Spleen (tissue), 11 donors: Measurements from ENCODE around the gene ZNF792. TPM values are rescaled to one million over a fixed set of nuclear protein-coding genes. Genes with fewer than 3 reads are reported as not detected.

Experiments used
- DNase-seq: peaks from one replicate; pipeline ENCODE4 v3.0.0-alpha.2; 2020
- H3K27ac ChIP-seq, 8 donors: fragments of 200-600 bp; sonication (generic) in 7 of 8; 1 replicate in 4 of 8; 2 replicates in 4 of 8; pipeline versions ENCODE4 v1.5.0 to v1.8.0; 2016 to 2021; ENCODE audit warnings: inconsistent platforms in 4 of 8, mild to moderate bottlenecking in 4 of 8, moderate library complexity in 1 of 8
- H3K27me3 ChIP-seq, 7 donors: fragments of 200-600 bp; sonication (generic) in 6 of 7; replicated peaks in 1 of 7; 1 replicate in 4 of 7; 2 replicates in 3 of 7; pipeline versions ENCODE4 v1.5.0 to v1.8.0; 2016 to 2021; ENCODE audit warnings: inconsistent platforms in 3 of 7, mild to moderate bottlenecking in 1 of 7
- H3K36me3 ChIP-seq, 6 donors: fragments of 200-600 bp; sonication (generic) in 5 of 6; 1 replicate in 4 of 6; 2 replicates in 2 of 6; pipeline versions ENCODE4 v1.5.0 to v1.8.0; 2016 to 2021; ENCODE audit warnings: inconsistent platforms in 2 of 6
- H3K4me1 ChIP-seq, 6 donors: fragments of 200-600 bp; sonication (generic) in 5 of 6; 1 replicate in 3 of 6; 2 replicates in 3 of 6; pipeline versions ENCODE4 v1.5.0 to v1.8.0; 2016 to 2021; ENCODE audit warnings: inconsistent platforms in 3 of 6
- H3K4me3 ChIP-seq, 8 donors: fragments of 200-600 bp; sonication (generic) in 7 of 8; 1 replicate in 4 of 8; 2 replicates in 4 of 8; pipeline versions ENCODE4 v1.5.0 to v1.8.0; 2016 to 2021; ENCODE audit warnings: inconsistent platforms in 4 of 8, mild to moderate bottlenecking in 4 of 8, moderate library complexity in 2 of 8
- H3K9me3 ChIP-seq, 8 donors: fragments of 200-600 bp; sonication (generic) in 7 of 8; 1 replicate in 4 of 8; 2 replicates in 4 of 8; pipeline versions ENCODE4 v1.5.0 to v1.8.0; 2016 to 2021; ENCODE audit warnings: inconsistent platforms in 4 of 8
- POLR2A ChIP-seq, 3 donors: fragments of 450-650 bp; IDR thresholded peaks; one replicate each; pipeline ENCODE4 v1.5.1; 2017; ENCODE audit warnings: antibody characterized with exemption in 3 of 3, mild to moderate bottlenecking in 1 of 3
- POLR2AphosphoS5 ChIP-seq, 3 donors: sonication (generic); formaldehyde crosslinking; IDR thresholded peaks; one replicate each; pipeline ENCODE4 v1.5.1; 2017; ENCODE audit warnings: antibody characterized with exemption in 3 of 3
- WGBS, 5 donors: extraction: QIAGEN DNeasy Blood & Tissue Kit in 3 of 5; methylation state at CpG; one replicate each; pipeline versions ENCODE4 v1.1.5 to v1.1.7; 2013 to 2018; 5-methylcytosine and 5-hydroxymethylcytosine counted together
- intact Hi-C: fragments of 100-400 bp; cut with DNase I; formaldehyde crosslinking; loops from one replicate; pipeline ENCODE4 v1.15.0; 2023; ENCODE audit warnings: low total_unique reads
- polyA plus RNA-seq, 3 donors: library from polyadenylated mRNA; stranded (reverse); fragments of 200-250 nt; gene quantifications; one replicate each; pipeline ENCODE4 v1.2.1, GENCODE V29; 2013
- total RNA-seq, 7 donors: library from RNA; depleted of rRNA in 3 of 7; stranded (reverse); fragments of >200 nt in 3 of 7; fragmentation: NEBNext Ultra II Directional in 4 of 7; extraction: Animal tissue kit (Norgen Biotek cat#: 25700) in 4 of 7; gene quantifications; one replicate each; pipeline versions ENCODE4 v1.1.0 to v1.2.1, GENCODE V29; 2016 to 2021
- TF ChIP-seq, protein P1 (sequence below), 11 experiments: fragments of 200-600 bp in 7 of 11; fragments of 450-650 bp in 4 of 11; sonication (generic) in 4 of 11; IDR thresholded peaks in 8 of 11; conservative IDR thresholded peaks in 3 of 11; 1 replicate in 7 of 11; 2 replicates in 4 of 11; pipeline versions ENCODE4 v1.4.0 to v1.8.0; 2016 to 2021; ENCODE audit warnings: antibody characterized with exemption in 11 of 11, inconsistent platforms in 4 of 11, mild to moderate bottlenecking in 1 of 11
- donor health status: healthy with polysubstance abuse.
- donor health status: DM: no; HTN: no; CAD: no; lungs with moderate emphysema.
- donor health status: DM: no; HTN: no; CAD: no.
- donor health status: Bipolar disorder and iron deficiency.
- donor health status: healthy.
- donor health status: DM: no; HTN: no; CAD: no.
- donor health status: DM: yes; HTN: yes; CAD: no.

ZNF792 gene
- total and polyA plus RNA-seq, 10 donors = 1.5 to 22.9 (median 13.1) TPM

DNA sequence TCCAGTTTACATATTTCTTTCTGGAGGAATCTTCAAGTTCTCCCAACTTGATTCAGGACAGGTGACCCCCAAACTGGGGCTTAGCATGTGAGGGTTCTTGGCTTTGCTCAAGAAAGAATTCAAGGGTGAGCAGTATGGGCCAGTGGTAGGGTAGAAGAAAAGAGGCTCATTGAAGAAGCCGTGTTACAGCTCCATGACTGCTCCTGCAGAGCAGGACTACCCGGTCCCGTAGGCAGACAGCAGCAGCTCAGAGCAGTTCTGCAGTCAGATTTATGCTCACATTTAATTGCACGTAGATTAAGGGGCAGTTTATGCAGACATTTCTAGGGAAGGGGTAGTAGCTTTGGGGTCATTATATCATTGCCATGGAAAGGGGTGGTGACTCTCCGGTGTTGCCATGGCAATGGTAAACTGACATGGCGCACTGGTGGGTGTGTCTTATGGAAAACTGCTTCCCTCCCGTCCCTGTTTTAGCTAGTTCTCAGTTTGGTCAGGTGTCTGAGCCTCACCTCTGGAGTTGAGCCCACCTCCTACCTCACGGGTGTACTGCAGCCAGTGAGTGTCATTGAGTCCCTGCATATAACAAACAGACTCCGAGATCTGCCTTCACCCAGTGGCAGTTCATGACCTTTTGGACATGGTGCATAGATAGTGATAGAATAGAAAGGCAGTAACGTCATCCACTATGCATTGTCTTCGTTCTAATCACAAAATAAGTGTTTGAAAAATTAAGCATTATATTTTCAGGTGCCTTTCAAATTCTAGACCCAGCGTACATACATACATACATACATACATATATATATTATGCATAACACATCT is 16.0 kb upstream of the ZNF792 start:
- intact Hi-C loops = no loop called here
- WGBS, 5 donors = 84 to 96% (median 90%) methylated on average over 12 of the region's 12 CpGs
- Histone ChIP-seq H3K27me3 (no peaks in the 10 kb centered on the region), H3K9me3 (peaks cover 0 to 9% (median 3%) of the 10 kb centered on the region in 8 donors), H3K4me1 (peaks cover under 1 to 17% (median 6%) of the 10 kb centered on the region in 6 donors), H3K36me3 (no peaks in the 10 kb centered on the region), H3K4me3 (no peak overlapping the region), H3K27ac (no peak overlapping the region)
- DNase-seq = no peak
- TF ChIP-seq POLR2AphosphoS5 (IDR thresholded peaks at IDR 0.05) (no peak), POLR2A (IDR thresholded peaks at IDR 0.05) (no peak)
- TF ChIP-seq, protein P1, sequence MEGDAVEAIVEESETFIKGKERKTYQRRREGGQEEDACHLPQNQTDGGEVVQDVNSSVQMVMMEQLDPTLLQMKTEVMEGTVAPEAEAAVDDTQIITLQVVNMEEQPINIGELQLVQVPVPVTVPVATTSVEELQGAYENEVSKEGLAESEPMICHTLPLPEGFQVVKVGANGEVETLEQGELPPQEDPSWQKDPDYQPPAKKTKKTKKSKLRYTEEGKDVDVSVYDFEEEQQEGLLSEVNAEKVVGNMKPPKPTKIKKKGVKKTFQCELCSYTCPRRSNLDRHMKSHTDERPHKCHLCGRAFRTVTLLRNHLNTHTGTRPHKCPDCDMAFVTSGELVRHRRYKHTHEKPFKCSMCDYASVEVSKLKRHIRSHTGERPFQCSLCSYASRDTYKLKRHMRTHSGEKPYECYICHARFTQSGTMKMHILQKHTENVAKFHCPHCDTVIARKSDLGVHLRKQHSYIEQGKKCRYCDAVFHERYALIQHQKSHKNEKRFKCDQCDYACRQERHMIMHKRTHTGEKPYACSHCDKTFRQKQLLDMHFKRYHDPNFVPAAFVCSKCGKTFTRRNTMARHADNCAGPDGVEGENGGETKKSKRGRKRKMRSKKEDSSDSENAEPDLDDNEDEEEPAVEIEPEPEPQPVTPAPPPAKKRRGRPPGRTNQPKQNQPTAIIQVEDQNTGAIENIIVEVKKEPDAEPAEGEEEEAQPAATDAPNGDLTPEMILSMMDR (IDR thresholded peaks at IDR 0.05 in 8 of 11, conservative IDR thresholded peaks at IDR 0.05 in 3 of 11) = no peak

DNA sequence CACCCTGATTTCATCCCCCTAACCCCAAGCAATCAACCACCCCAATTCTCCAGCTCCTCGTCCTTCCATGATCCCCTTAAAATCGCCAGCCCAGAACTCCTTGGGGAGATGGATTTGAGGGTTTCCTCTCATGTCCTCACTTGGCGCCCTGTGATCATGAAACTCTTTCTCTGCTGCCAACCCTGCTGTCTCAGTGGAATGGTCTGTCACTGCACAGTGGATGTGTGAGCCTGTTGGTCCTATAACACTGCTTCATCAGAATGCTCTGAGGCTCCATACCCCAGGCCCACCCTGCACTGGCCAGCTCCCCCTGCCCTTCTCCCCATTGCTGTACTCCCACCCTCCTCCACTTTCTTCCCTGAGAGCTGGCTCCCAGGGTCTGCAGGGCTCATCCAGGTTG is 12.6 kb upstream of the ZNF792 start:
- Histone ChIP-seq H3K4me3 (no peak overlapping the region), H3K36me3 (no peaks in the 10 kb centered on the region), H3K27ac (peak overlapping the region in 3 of 8 donors; percentile 78 to 79 (median 78)), H3K9me3 (peaks cover 0 to 9% (median 3%) of the 10 kb centered on the region in 8 donors), H3K27me3 (no peaks in the 10 kb centered on the region), H3K4me1 (peaks cover 0 to 34% (median 18%) of the 10 kb centered on the region in 6 donors)
- intact Hi-C loops = no loop called here
- no peak for TF ChIP-seq POLR2A (IDR thresholded peaks at IDR 0.05)
- TF ChIP-seq, protein P1 (IDR thresholded peaks at IDR 0.05 in 8 of 11, conservative IDR thresholded peaks at IDR 0.05 in 3 of 11) = no peak
- no peak for TF ChIP-seq POLR2AphosphoS5 (IDR thresholded peaks at IDR 0.05)
- no peak for DNase-seq
- 88 to 93% (median 91%) methylated on average over 3 of the region's 3 CpGs for WGBS, 5 donors

DNA sequence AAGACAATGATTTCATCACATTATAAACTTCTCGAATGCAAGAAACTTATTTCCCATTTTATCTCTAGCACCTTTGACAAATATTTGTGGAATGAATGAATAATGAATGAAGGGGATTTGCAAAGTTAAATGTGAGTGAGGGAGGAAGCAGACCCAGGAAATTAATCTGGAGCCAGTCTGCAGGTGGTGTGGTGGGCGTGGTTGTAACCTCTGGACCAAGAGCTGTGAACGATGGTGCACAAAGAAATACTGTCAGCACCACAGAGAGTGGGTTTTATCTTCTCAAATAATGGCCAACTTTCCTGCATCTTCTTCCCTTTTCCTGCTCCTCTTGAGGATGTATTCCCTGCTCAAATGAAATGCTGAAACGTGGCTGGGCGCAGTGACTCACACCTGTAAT is 11.0 kb upstream of the ZNF792 start:
- peaks cover 0 to 9% (median 3%) of the 10 kb centered on the region in 8 donors for H3K9me3 ChIP-seq
- no peak for DNase-seq
- H3K27ac ChIP-seq = peak overlapping the region in 4 of 8 donors; percentile 58 to 79 (median 78)
- intact Hi-C loops = no loop called here
- 53 to 71% (median 65%) methylated on average over 5 of the region's 5 CpGs for WGBS, 5 donors
- H3K27me3 ChIP-seq = no peaks in the 10 kb centered on the region
- no peaks in the 10 kb centered on the region for H3K36me3 ChIP-seq
- TF ChIP-seq, protein P1 (IDR thresholded peaks at IDR 0.05 in 8 of 11, conservative IDR thresholded peaks at IDR 0.05 in 3 of 11) = no peak
- TF ChIP-seq POLR2AphosphoS5 (IDR thresholded peaks at IDR 0.05) = no peak
- TF ChIP-seq POLR2A (IDR thresholded peaks at IDR 0.05) = no peak
- H3K4me1 ChIP-seq = peaks cover 0 to 34% (median 18%) of the 10 kb centered on the region in 6 donors
- H3K4me3 ChIP-seq = no peak overlapping the region

DNA sequence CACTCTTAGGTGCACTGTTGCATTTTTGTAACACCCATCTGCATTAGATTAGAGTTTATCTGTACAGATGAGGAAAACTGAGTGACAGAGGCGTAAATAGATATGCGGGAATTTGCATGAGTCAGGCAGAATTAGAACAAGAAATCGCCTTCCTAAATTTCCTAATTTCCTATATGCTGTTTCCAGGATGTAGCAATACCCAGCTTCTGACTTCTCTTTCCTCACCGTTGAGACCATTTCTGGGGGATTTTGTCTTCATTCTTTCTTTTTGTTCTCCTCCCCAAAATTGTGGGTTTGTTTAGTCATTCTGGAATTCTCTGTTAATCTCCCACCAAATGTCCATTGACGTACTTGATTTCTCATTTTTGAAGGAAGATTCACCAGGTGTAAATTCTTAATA is 10.6 kb upstream of the ZNF792 start:
- intact Hi-C loops = loop anchor here (5.0 kb wide), 1 partner anchor 118 kb away; no protein-coding TSS in a partner anchor
- no peak for DNase-seq
- peaks cover 0 to 34% (median 18%) of the 10 kb centered on the region in 6 donors for H3K4me1 ChIP-seq
- H3K4me3 ChIP-seq = no peak overlapping the region
- H3K27me3 ChIP-seq = no peaks in the 10 kb centered on the region
- H3K36me3 ChIP-seq = no peaks in the 10 kb centered on the region
- H3K27ac ChIP-seq = peak overlapping the region in 5 of 8 donors; percentile 28 to 79 (median 78)
- 38 to 75% (median 52%) methylated on average over 5 of the region's 5 CpGs for WGBS, 5 donors
- TF ChIP-seq POLR2AphosphoS5 (IDR thresholded peaks at IDR 0.05) (no peak), POLR2A (IDR thresholded peaks at IDR 0.05) (no peak)
- TF ChIP-seq, protein P1 (IDR thresholded peaks at IDR 0.05 in 8 of 11, conservative IDR thresholded peaks at IDR 0.05 in 3 of 11) = no peak
- H3K9me3 ChIP-seq = peaks cover 0 to 9% (median 4%) of the 10 kb centered on the region in 8 donors
